ENCODE measurements around the gene OSBPL6.
"Not testable (repeated sequence)": the region's sequence is repeated elsewhere in the genome, so short reads cannot be mapped to it uniquely, and the experiment has no call there.

The OSBPL6 gene

GRCh38 chr2:178350051-178350450 lies 155.7 kb downstream of the OSBPL6 start:
- no peak for DNase-seq (ENCODE audit: low read depth)

DNA sequence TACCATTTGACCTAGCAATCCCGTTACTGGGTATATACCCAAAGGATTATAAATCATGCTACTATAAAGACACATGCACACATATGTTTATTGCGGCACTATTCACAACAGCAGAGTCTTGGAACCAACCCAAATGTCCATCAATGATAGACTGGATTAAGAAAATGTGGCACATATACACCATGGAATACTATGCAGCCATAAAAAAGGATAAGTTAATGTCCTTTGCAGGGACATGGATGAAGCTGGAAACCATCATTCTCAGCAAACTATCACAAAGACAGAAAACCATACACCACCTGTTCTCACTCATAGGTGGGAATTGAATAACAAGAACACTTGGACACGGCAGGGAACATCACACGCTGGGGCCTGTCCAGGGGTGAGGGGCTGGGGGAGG lies 163.4 kb downstream of the OSBPL6 start:
- not testable (repeated sequence) for DNase-seq (ENCODE audit: low read depth)

DNA sequence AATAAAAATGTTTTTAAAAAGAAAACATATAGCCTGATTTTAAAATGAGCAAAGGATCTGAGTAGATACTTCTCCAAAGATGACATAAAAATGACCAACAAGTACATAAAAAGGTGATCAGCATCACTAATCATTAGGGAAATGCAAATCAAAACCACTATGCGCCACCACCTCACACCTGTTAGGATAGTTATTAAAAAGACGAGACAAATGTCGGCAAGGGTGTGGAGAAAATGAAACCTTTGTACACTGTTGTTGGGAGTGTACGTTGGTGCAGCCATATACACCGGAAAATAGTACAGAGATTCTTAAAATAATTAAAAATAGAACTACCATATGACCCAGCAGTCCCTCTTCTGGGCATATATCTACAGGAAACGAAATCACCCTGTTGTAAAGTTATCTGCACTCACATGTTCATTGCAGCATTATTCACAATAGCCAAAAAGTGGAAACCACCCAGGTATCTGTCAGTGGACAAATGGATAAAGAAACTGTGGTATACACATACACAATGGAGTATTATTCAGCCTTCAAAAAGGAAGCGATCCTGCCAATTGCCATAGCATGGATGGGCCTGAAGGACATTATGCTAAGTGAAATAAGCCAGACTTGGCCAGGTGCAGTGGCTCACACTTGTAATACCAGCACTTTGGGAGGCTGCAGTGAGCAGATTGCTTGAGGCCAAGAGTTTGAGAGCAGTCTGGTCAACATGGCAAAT lies 165.0 kb downstream of the OSBPL6 start:
- no peak for DNase-seq (ENCODE audit: low read depth)

- DNase-seq (ENCODE audit: low read depth): no peak
Observed at GRCh38 chr2:178361588-178361987, 167.3 kb downstream of the OSBPL6 start.

- DNase-seq (ENCODE audit: low read depth): no peak
Observed at GRCh38 chr2:178363252-178363651, 168.9 kb downstream of the OSBPL6 start.

DNA sequence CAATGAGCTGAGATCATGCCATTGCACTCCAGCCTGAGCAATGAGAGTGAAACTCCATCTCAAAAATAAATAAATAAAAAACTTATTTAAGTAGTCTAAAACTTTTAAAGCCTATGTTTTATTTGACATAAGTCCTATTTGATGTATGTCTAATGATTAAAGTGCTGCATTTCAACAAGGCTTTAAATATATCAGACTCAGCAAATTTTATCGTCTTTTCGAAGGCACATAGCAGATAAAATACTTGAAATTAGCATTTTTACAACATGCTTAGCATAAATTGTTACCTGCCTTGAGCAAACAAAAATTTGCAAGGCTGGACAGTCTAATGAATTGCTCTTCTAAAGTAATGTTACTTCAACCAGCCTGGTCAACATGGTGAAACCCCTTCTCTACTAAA lies 170.8 kb downstream of the OSBPL6 start:
- DNase-seq (ENCODE audit: low read depth): no peak

DNA sequence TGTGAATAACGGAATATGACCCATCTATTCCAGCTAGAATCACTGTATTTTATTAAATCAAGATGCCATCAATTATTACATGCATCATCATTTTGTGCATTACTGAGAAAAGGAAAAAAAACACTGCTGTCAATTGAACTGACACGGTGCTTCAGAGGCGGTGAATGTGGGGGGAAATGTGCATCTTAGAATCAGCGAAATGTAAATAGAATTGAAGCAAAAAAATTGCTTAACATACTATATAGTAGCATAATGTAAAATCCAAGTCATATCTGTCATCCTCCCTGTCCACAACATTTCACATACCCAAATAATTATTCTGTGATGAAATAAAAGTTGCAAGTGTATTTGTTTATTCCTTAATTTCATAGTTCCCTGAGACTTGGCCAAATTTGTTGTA lies 172.1 kb downstream of the OSBPL6 start:
- DNase-seq (ENCODE audit: low read depth): no peak

DNA sequence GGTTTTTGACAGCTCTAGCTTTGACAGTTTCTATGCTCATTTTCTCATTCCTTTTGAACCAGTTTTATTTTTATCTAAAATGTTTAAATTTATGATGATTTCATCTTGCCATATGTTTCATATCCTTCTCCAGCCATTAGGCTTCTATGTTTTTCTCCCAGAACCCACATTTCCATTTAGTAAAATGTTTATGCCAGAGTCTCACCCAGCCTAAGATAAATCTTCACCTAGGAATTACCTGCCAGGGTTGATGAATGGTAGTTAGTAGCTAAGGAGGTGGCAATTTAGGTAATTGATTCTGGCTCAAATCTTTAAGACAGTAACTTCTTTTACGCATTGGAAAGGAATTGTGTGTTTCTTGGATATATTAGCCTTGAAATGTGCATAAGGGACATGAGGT lies 173.0 kb downstream of the OSBPL6 start:
- no peak for DNase-seq (ENCODE audit: low read depth)

- no peak for DNase-seq (ENCODE audit: low read depth)
Observed at GRCh38 chr2:178374865-178375264, 180.6 kb downstream of the OSBPL6 start.

- no peak for DNase-seq (ENCODE audit: low read depth)
Observed at GRCh38 chr2:178377046-178377445, 182.7 kb downstream of the OSBPL6 start.

DNA sequence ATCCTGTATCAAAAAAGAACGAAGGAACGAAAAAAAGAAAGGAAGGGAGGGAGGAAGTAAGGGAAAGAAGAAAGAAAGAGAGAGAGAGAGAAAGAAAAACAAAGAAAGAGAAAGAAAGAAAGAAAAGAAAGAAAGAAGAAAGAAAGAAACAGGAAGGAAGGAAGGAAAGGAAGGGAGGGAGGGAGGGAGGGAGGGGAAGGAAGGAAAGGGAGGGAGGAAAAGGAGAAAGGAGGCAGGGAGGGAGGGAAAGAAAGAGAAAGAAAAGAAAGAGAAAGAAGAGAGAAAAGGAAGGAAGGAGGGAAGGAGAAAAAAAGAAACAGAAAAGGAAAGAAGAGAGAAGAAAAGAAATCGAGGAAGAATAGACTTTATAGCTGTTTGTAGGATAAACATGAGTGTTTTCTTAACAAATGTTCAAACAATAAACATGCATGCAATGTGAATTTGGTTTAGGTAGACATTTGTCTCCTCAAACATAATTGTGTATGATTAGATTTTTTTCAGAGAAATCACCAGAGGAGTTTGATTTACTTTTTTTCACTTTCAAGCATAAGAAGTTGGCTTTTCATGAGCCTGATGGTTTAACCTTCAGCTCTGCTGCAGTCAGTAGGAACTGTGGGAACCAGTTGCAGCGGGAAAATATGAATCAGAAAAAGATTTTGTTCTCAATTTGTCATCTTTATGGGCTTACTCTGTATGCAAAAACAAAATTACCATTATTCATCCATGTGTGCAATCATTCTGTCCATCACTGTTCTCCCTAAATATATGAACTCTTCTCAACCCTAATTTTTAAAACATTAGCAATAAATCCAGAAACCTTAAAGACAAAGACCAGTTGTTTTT lies 185.1 kb downstream of the OSBPL6 start:
- no peak for DNase-seq (ENCODE audit: low read depth)

- no peak for DNase-seq (ENCODE audit: low read depth)
Observed at GRCh38 chr2:178380763-178381162, 186.5 kb downstream of the OSBPL6 start.

DNA sequence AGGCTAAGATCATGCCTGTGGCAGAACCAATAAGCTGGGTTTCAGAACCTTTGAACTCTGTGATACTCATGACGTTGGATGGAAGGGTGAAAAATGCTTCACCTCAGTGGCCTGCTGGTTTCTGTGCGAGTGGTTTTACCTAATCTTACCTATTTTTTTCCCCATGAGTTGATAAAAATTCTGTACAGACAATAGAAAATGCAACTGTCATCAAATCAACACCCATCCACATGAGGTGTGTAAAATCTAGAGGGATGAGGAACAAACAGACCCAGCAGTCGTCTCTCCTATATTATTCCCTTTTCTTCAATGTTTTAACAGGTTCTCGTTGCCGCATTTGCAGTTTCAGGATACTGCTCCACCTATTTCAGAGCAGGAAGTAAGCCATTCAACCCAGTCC lies 189.4 kb downstream of the OSBPL6 start:
- no peak for DNase-seq (ENCODE audit: low read depth)

DNA sequence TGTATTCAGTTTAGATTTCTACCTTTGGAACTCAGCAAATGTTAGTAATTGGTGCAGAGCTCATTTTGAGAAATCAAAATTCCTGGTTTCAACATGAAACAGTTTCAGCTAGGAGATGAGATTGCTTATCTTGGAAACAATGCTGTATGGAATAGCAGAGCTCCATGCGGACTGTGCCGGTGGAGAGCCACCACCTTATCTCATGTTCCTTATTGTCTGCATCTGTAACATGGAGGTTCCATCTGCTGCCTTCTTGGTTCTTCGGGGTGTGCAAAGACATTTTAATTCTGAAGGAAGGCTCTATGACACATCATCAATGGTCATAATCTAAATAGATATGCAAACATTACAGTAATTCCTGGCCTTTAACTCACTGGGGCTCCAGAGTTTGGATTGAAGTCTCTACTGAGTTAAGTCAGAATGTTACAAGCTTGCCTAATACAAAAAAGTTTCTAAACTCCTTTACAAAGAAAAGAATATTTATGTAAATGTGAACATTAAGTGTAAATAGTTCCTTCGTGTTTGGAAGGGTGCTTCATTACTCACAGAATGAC lies 191.4 kb downstream of the OSBPL6 start:
- no peak for DNase-seq (ENCODE audit: low read depth)

- peak; percentile 15 for DNase-seq (ENCODE audit: low read depth)
Observed at GRCh38 chr2:178386986-178387597, 192.8 kb downstream of the OSBPL6 start.

DNA sequence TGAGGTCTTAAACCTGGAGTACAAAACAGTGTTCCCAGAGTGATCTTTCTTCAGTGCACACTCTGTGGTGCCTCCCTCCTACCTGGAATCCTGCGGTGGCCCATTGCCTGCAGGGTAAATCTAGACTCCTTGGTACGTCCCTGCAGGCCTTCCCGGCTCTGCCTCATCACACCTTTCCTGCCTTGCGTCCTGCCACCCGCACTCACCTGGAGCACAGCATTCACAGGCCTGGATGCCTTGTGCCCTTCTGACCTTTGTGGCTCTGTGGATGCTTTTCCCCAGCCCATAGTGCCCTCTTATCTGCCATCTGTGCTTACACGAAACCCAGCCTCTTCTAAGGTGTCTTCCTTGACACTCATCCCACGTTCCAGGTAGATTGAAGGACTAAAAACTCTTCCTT lies 194.0 kb downstream of the OSBPL6 start:
- DNase-seq (ENCODE audit: low read depth): no peak

- no peak for DNase-seq (ENCODE audit: low read depth)
Observed at GRCh38 chr2:178391701-178392100, 197.4 kb downstream of the OSBPL6 start.

GRCh38 chr2:178392215-178392614 lies 197.9 kb downstream of the OSBPL6 start:
- peak; percentile 47 for DNase-seq (ENCODE audit: low read depth)

- DNase-seq (ENCODE audit: low read depth): no peak
Observed at GRCh38 chr2:178394859-178395258, 200.5 kb downstream of the OSBPL6 start.

DNA sequence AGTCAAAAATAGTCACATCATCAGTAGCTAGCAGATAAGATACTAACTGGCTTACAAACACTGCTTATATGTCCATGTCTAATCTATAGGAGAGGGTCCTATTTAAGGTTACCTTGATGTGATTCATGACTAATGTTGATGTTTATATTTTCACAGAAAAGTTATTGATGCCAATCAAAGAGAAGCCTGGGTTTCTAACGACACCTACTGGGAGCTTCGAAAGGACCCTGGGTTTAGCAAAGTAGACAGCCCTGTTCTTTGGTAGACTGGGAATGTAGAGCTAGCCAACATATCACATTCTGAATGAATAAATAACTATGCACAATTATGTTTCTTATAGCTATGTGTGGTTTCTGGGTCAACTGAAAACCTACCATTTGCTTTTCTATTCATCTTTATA lies 201.0 kb downstream of the OSBPL6 start:
- DNase-seq (ENCODE audit: low read depth): no peak

GRCh38 chr2:178395941-178396570 lies 201.7 kb downstream of the OSBPL6 start:
- DNase-seq (ENCODE audit: low read depth): no peak

DNA sequence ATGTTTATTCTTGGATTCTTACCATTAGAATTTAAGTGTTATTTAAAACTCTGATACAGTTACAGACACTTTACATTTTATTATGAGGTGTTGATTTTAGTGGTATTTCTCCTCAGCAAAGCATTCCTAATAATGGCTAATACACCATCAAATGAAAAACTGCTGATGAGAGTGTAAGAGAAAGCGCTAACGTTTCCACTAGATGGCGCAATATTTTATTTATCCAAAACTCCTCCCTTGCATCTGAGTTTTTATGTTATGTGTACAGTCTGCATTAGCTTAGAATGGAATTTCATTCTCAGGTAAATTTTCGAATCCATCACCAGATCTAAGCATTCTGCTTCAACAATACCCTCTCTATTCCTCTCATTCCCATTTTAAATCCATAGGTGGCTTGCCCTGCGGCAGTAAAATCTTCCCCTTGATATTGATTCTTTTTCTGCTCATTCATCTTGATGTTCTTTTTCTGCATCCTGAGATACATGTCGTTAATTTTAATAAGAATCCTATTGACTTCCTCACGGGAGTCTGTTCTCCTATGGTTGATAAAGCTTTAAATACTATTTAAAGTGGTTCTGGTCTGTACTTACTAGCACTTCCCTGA lies 202.8 kb downstream of the OSBPL6 start:
- peak; percentile 30 for DNase-seq (ENCODE audit: low read depth)
